ENCODE measurements around the gene TRMT5. TPM values are rescaled to one million over a fixed set of nuclear protein-coding genes. Genes with fewer than 3 reads are reported as not detected.

Gene TRMT5
- total and polyA plus RNA-seq, 5 donors from 2014 or later = 2.8 to 9.2 (median 6.3) TPM

Other genes with a start within 250 kb of the TRMT5 start
- 17.0 TPM for gene MNAT1, start 246.3 kb downstream of the TRMT5 start, total RNA-seq
- gene MNAT1, start 246.3 kb downstream of the TRMT5 start, polyA plus RNA-seq = 10 to 100 TPM; 12.6 to 22.0 (median 14.5) TPM
- 13.8 TPM for gene SLC38A6, start 166 bp upstream of the TRMT5 start, total RNA-seq
- gene SLC38A6, start 166 bp upstream of the TRMT5 start, polyA plus RNA-seq = 10 to 100 TPM in 1 of 4 donors, 1 to 10 TPM in 3; 6.3 to 10.8 (median 8.9) TPM

Measured in CD4-positive, CD25-positive, alpha-beta regulatory T cell (primary cell).